ENCODE measurements around the gene TUBB. TPM values are rescaled to one million over a fixed set of nuclear protein-coding genes. Genes with fewer than 3 reads are reported as not detected.

TUBB gene
- total RNA-seq, 1 experiment from 2014 or later = 1,719 TPM

DNA sequence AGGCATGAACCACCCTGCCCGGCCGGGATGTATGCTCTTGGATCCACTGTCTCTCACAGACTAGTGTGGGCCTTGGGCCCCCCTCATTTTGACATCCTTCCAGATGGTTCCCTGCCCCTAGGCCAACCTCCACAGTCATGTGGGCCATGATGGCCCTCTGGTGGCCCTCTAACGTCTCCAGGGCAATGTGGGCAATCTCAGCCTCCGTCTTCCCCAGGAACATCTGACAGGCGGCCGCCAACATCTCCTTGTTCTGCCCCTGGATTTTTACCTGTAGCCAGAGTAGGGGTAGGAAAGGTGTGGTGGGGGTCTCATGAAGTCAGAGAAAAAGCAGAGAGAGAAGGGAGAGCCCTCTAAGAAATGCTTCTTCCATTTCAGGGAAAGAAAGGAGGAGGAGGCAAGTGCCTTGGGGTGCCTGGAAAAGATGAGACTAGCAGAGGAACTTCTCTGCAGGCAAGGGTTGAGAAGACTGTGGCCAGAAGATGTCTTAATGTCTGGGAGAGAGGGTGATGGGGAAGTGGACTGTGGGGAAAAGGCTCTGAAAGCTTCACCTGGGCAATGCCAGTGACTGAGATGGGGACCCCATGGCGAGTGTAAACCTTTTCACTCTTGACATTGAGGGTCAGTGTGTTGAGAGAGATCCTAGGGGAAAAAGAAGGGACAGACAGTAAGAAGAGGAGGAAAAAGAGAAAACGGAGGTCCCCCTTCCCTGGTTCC lies 21.1 kb downstream of the TUBB start:
- Histone ChIP-seq H2AFZ (ENCODE audit: low read length) (no peak overlapping the region), H3K79me1 (ENCODE audit: insufficient read depth, low read depth, low read length, poor library complexity, severe bottlenecking) (peaks cover 6% of the 10 kb centered on the region), H2BK15ac (ENCODE audit: low read depth, low read length) (no peak overlapping the region), H3K9ac (ENCODE audit: extremely low read depth, insufficient read length, low read length) (peak overlapping the region; percentile 95), H4K20me1 (ENCODE audit: control insufficient read depth, insufficient read depth, insufficient read length) (peaks cover 2% of the 10 kb centered on the region), H2BK20ac (ENCODE audit: low read depth, low read length, poor library complexity, severe bottlenecking) (no peak overlapping the region), H3K4ac (ENCODE audit: low read depth, low read length) (no peak overlapping the region), H3T11ph (ENCODE audit: low read length) (no peak overlapping the region), H2AK5ac (ENCODE audit: insufficient read length, low read length) (no peak overlapping the region), H3K18ac (ENCODE audit: insufficient read length, low read depth, low read length) (no peak overlapping the region), H3K23me2 (ENCODE audit: insufficient read length, low read depth, low read length, poor library complexity, severe bottlenecking) (peaks cover 17% of the 10 kb centered on the region), H3K27ac (ENCODE audit: insufficient read length, low read depth, low read length) (no peak overlapping the region), H4K8ac (replicated peaks; ENCODE audit: insufficient read length, low read depth, low read length) (no peak overlapping the region), H2BK5ac (ENCODE audit: insufficient read length, low read length) (no peak overlapping the region), H3K27me3 (ENCODE audit: insufficient read depth, low read length) (no peaks in the 10 kb centered on the region; the same call in 1 of the 2 replicates), H3K9me3 (ENCODE audit: control insufficient read depth, low read depth, low read length) (no peaks in the 10 kb centered on the region), H2BK120ac (ENCODE audit: low read depth, low read length, poor library complexity, severe bottlenecking) (no peak overlapping the region), H4K91ac (ENCODE audit: insufficient read length, low read depth, low read length) (no peak overlapping the region), H3K4me1 (ENCODE audit: insufficient read depth, low read length) (peaks cover 2% of the 10 kb centered on the region; the same call in 1 of the 2 replicates), H3K56ac (ENCODE audit: insufficient read length, low read depth, low read length) (no peak overlapping the region), H2BK12ac (ENCODE audit: insufficient read length, low read depth, low read length) (no peak overlapping the region), H3K23ac (ENCODE audit: insufficient read length, low read depth, low read length) (no peak overlapping the region), H3K14ac (ENCODE audit: insufficient read depth, low read length) (no peak overlapping the region; the same call in 1 of the 2 replicates), H4K5ac (ENCODE audit: insufficient read length, low read depth, low read length) (no peak overlapping the region), H3K79me2 (ENCODE audit: insufficient read depth, low read length) (peaks cover 13% of the 10 kb centered on the region; the same call in 1 of the 2 replicates), H3K4me2 (ENCODE audit: insufficient read depth, insufficient read length, low read length) (peak overlapping the region; percentile 91)
- TF ChIP-seq CTCF (conservative IDR thresholded peaks at IDR 0.05) = no peak
- H3K4me1 Mint-ChIP-seq = peaks cover 24 to 25% of the 10 kb centered on the region in 2 experiments
- H3K9me3 Mint-ChIP-seq = no peaks in the 10 kb centered on the region; a peak in 3 of 5 replicates
- peaks cover 50 to 60% (median 51%) of the 10 kb centered on the region in 3 experiments for H3K36me3 Mint-ChIP-seq (ENCODE audit: insufficient read depth in 1 of 3, low read depth in 3 of 3)
- H3K27ac Mint-ChIP-seq = peak overlapping the region; percentile 8 to 94 (median 37); a peak in 5 of 7 replicates
- H3K27me3 Mint-ChIP-seq (ENCODE audit: low read depth) = peaks cover 3% of the 10 kb centered on the region; the same call in 1 of the 2 replicates
- WGBS (ENCODE audit: extremely low coverage, insufficient read length, low lambda C conversion rate) = no CpG with 5 or more reads among the region's 8 CpGs
- peak overlapping the region; percentile 94 to 95 for H3K4me3 Mint-ChIP-seq
- DNase-seq = no peak
